Subcutaneous adipose tissue (tissue), 4 donors: ENCODE results near the gene OSTC. TPM values are rescaled to one million over a fixed set of nuclear protein-coding genes. Genes with fewer than 3 reads are reported as not detected.

Experiments used
- total RNA-seq, 4 donors: library from RNA; depleted of rRNA; stranded (reverse); fragments of >200 nt; gene quantifications; one replicate each; pipeline ENCODE4 v1.1.0, GENCODE V29; 2016
- TF ChIP-seq, protein P1 (sequence below): fragments of 450-650 bp; IDR thresholded peaks from one replicate; pipeline ENCODE4 v1.5.1; 2016; ENCODE audit warnings: low read depth, mild to moderate bottlenecking, control low read depth, antibody characterized with exemption, moderate library complexity

The OSTC gene
- total RNA-seq: 10 to 100 TPM; 34.7 to 97.1 (median 69.7) TPM

DNA sequence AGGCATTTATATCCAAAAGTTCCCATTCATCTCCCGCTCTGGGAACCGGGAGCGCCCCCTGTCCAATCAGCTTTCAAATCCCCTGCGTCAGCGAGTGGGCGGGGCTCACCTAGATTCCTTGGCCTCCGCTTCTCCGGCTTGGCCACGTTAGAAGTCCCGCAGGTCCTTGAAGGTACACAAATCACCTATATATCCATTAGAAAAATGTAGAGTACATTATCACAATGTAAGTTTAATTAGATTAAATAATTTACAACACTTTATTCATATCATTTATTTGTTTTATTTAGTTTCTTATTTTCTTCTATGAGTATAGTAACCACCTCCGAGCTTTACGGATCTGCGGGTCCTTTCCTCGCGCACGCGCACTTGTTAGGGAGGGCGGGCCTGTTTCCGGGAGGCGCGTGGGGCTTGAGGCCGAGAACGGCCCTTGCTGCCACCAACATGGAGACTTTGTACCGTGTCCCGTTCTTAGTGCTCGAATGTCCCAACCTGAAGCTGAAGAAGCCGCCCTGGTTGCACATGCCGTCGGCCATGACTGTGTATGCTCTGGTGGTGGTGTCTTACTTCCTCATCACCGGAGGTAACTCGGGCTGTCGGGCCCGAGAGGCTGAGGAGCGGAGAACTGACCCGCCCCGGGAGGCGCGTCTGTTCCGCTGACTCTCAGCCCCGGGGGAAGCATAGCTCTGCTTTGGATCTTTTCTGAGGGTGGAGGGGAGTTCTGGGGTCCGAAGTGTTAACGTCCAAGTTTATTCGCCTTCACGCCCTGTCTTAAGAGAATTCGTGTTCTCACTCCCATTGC, at the start of gene OSTC:
Gene OSTC, plus strand, starts transcription at position 388 of the 802 bp plus-strand sequence. Its CDS starts 57 bp downstream, at position 445.
- TF ChIP-seq, protein P1, sequence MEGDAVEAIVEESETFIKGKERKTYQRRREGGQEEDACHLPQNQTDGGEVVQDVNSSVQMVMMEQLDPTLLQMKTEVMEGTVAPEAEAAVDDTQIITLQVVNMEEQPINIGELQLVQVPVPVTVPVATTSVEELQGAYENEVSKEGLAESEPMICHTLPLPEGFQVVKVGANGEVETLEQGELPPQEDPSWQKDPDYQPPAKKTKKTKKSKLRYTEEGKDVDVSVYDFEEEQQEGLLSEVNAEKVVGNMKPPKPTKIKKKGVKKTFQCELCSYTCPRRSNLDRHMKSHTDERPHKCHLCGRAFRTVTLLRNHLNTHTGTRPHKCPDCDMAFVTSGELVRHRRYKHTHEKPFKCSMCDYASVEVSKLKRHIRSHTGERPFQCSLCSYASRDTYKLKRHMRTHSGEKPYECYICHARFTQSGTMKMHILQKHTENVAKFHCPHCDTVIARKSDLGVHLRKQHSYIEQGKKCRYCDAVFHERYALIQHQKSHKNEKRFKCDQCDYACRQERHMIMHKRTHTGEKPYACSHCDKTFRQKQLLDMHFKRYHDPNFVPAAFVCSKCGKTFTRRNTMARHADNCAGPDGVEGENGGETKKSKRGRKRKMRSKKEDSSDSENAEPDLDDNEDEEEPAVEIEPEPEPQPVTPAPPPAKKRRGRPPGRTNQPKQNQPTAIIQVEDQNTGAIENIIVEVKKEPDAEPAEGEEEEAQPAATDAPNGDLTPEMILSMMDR: no peak

DNA sequence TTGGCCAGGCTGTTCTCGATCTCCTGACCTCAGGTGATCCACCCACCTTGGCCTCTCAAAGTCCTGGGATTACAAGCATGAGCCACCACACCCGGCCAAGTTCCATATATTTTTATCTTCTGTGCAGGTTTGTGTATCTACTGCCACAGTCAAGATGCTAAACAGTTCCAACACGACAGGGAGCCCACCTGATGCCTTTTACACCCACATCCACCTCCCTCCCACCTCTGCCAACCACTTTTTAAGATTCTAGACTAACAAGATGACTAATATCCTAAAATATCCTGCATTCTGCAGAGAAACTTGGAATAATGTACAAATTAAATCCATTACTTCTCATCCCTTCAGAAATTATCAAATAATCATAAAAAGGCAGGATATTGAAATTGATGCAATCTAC, 49.3 kb upstream of the OSTC start:
- TF ChIP-seq, protein P1: no peak

DNA sequence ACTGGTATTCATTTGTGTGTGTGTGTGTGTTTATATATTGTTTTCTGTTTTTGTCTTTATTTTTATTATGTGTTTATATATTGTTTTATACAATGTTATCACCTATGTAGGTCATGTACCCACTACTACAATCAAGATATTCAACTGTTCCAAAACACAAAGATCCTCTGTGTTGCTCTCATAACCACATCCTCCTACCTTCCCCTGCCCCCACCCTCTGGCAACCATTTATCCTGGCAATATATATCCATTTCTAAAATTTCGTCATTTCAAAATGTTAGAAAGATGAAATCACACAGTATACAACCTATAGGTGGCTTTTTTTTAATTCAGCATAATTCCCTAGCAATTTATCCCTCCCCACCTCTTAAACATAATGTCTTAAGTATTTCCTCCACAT, 48.9 kb upstream of the OSTC start:
- TF ChIP-seq, protein P1: no peak

DNA sequence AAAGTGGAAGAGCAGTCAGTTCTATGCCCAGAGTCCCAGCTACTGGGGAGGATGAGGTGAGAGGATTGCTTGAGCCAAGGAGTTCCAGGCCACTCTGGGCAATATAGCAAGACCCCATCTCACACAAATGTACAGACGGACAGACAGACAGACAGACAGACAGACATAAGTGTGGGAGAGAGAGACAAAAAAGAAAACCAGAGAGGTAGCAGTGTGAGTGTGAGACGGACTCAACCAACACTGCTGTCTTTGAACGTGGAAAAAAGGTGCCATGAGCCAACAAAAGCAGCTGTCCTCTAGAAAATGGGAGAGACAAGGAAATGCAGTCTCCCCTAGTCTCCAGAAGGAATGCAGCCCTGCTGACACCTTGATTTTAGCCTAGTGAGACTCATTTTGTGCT, 48.2 kb upstream of the OSTC start:
- TF ChIP-seq, protein P1: no peak

DNA sequence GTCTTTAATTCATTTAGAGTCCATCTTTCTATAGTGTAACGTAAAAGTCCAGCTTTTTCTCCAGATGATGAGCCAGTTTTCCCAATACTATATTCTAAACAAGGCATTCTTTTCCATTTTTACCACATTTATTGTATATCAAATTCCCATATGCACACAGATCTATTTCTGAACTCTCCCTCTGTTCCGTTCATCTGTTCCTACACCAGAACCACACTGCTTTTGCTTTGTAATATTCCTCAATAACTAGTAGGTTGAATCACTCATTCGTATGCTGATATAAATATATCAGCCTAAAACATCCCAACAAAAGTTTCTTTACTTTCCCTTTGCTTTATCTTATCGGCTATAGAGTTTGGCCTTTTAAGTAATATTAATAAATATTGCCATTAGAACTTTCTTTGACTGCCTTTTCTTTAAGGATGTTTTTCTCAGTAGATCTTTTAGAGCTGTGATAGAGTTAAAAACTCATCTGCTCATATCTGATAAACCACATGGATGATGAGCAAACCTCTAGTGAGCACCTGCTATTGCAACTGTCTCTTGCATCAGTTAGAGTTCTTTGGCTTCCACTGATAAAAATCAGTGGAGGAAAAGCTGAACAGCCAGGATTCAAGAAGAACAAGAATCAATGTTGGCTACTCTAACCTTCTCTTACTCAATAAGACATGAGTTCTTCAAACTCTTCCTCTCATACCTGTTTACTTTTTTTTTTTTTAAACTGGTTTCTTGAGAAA, 43.2 kb upstream of the OSTC start:
- TF ChIP-seq, protein P1: no peak

DNA sequence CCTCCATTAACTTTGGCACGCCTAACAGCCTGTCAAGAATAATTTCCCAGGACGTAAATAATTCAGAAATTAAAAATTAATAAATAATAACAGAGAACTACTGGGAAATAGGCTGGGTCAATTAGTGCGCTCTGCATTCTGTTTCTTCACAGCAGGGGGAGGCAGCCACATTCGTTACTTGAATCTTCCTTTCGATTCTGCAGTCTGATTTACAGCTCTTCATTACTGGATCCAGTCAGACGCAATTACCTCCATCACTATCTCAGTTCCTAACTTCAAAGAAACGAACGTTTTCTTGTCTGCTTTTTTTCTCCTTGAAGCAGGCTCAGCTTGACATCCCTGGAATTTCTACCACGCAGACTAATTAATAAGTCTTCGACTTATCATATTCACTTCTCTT, 39.0 kb upstream of the OSTC start:
- TF ChIP-seq, protein P1: no peak

DNA sequence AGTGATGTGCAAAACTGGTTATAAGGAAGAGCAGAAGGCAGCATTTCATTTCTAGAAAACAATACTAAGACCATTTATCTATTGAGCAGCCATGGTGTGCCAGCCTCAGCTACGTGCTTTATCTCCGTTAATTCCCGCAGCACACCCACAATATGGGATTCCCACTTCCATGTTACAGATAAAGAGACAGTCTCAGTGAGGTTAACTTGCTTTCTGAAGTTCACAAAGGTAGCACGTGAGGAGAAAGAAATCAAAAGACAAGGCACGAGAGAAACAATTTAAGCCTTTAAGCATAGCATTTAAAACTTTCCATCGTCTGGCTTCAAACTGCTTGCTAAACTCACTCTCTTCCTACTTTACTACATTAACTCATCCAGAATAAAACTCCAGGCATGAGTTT, 38.0 kb upstream of the OSTC start:
- TF ChIP-seq, protein P1: no peak
